Activated CD8-positive, alpha-beta memory T cell treated with anti-CD3 and anti-CD28 coated beads, Interleukin-2, amount 50 U/mL, for 48 hours (primary cell): ENCODE results near the gene GHRH.

Source experiments
- DNase-seq: peaks from one replicate; pipeline ENCODE4 v3.0.0-alpha.2; 2020

The GHRH gene

DNA sequence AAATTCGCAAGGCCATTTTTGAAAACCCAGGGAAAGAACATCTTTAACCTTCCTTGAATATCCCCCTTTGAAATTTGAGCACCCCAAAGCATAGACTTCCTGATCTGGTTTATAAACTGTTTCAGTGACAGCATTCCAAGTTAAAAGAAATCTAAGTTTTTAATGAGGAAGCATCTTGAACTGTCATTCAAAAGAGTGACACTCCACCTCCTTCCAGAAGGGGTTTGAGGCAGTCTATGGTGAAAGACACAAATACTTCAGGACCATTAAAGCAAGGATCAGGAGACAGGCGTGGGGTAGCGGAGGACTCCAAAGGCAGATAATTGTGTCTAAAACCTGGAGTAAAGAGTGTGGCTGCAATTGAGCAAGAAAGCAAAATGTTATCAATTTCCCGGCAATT lies 691 bp downstream of the GHRH start:
- DNase-seq: no peak

DNA sequence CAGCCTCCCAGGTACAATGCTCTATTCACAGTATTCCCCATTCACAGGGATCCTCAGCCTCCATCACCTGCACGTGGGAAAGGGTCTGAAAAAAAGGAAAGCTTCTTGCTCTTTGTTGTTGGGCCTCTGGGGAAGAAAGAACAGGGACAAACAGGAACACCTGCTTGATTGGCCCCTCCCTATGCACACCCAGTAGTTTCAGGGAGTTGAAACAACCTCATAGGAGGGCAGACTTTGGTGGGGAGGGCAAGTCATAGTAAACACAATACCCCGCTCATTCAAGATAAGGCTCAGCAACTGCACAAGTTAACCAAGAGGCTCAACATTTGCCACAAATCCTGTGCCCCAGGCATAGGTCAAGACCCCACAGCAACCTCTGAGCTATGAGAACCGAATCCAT lies 1.7 kb downstream of the GHRH start:
- no peak for DNase-seq

DNA sequence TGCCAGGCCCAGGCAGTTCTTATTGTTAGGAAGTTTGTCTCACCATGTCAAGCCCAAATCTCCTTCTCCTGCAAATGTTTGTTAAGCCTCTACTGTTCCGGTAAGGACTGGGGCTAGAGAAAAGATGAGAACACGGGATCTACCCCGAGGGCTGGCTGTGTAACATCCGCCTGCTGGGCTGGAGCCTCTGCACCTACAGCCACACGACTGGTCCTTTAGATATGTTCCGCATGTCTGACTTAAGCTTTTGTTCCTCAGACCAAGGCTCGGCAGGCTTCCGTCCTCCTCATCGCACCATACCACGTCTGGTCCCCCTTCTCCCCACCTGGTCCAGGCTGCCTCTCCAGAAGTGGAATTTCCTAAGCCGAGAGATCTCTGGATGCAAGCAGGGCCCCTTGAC lies 2.6 kb downstream of the GHRH start:
- DNase-seq: no peak

DNA sequence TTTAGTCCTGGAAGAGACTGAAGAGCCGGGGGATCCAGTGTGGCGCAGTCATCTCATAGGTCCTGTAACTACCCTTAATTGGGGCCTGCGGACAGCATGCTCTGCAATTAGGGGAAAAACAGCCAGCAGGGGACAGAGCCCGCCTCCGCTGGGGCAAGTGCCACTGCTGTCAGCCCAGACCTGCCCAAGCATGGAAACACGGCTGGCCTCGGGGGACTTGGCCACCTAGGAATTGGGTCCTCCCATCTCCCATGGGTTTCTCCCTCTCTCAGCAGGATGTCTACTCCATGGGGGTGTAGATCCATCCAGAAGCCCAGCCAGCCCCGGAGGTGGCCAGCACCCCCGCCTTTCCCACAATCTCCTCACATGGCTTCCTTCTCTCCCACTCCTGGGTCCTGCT lies 3.6 kb downstream of the GHRH start:
- no peak for DNase-seq

DNA sequence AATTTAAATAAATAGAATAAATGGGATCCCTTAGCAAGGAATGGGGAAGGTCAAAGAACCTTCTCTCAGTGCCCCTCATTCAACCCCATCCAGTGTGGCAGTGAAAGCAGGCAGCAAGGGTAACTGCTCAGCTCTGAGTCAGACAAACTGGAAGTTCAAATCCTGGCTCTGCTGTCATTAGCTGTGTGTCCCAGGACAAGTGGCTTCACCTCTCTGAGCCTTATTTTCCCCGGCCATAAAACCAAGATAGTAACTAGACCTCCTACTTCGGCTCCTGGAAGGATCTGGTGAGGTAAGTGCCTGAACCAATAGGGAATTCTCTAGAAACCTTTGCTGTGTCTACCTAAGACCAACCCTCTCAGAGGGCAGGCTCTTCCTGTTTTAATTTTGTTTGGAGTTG lies 4.1 kb downstream of the GHRH start:
- no peak for DNase-seq

DNA sequence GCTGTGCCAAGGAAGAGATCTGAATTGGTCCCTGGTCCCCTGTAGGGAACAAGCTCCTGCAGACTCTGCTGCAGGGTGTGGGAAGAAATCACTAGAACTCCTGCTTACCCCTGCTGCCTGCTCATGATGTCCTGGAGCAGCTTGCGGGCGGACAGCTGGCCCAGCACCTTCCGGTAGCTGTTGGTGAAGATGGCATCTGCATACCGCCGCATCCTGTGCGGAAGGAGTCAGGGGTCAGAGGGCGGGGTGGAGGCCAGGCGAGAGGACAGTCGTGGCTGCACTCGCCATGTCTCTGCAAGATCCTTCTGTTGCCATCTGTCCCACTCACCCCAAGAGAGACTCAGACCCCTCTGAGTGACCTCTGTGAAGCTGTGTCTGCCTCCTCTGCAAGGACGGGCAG lies 5.3 kb downstream of the GHRH start:
- no peak for DNase-seq

DNA sequence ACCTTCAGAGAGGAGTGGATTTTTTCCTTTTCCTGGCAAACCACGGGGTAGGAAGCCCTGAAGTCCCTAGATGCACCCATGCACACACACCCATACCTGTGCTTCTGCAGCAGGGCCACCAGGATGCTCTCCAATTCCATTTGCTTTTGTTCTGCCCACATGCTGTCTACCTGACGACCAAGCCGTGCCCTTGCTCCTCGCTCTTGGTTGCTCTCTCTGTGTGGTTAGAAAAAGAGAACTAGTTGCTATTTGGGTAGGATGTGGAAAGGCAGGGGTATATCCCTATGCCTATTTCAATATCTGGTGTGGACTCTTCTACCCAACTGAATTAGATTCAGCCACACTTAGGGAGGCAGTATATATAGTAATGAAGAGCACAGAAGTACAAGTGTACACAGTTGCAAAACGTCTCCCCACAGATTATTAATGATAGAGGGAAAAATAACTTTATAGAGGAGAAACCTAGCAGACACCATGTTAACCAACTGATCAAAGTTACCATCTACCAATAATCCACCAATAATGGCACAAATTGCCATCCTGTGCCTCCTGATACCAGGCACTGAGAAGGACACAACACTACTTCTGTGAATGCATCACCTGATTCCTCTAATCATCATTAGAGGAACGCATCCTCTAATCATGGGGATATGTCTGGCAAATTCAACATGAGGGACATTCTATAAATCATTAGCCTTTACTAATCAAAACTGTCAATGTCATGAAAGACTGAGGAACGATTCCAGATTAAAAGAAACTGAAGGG lies 7.3 kb downstream of the GHRH start:
- no peak for DNase-seq

DNA sequence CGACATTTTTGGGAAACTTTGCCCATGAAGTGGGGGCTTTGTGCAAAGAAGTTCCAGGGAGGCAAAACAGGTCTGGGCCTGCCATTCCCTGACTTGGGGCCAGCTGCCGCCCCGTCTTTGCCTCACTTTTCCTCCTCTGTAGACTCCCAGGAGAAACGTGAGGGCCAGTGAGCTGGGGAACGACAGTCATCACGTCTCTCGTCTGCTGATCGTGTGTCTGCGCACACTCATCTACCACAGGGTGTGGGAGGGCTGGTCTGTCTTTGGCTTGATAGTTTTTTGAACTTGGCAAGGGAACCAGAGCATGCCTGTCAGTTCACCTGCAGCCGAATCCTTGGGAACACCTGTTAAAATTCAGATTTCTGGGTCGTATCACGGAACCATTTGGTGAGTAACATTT lies 8.5 kb downstream of the GHRH start:
- no peak for DNase-seq

DNA sequence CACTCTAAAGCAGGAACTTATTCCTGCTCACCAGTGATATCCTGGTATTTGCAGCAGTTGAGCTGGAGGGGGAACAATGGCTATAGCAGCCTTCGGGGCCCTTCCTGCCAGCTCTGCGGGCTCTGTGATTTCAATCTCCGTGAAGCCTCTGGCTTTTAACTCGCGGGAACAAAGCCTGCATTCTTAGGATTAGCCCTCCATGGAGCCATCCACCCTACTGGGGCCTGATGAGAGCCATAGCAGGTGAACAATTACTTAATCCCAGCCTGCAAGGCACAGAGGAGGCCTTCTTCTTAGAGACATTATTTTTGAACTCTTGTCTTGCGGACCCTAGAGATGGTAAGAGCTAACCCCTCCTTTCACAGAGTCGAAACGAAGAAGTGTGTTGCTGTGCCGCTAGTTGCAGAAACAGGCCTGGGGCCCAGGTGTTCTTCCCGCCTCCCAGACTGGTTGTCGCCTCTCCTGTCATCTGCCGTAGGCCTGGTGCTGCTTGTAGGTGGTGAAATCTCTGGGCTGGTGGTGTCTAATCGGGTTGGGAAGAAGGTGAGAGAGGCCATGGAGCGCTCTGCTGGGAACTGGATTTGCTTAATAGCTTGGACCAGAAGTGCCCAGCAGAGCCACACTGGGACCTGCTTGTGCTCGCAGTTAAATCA lies 9.7 kb downstream of the GHRH start:
- no peak for DNase-seq

DNA sequence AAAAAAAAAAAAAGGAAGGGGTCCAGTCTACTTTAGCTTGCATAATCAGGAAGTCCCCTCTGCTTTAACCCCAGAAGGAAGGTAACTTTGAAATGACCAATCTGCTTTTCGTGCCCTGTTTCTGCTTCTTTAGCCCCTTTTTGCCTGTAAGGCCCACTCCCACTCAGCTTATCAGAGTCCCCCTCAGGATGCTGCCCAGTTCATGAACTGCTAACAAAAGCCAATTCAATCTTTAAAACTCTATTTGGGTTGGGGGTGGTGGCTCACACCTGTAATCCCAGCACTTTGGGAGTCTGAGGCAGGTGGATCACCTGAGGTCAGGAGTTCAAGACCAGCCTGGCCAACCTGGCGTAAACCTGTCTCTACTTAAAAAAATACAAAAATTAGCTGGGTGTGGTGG lies 12.3 kb downstream of the GHRH start:
- DNase-seq: no peak

DNA sequence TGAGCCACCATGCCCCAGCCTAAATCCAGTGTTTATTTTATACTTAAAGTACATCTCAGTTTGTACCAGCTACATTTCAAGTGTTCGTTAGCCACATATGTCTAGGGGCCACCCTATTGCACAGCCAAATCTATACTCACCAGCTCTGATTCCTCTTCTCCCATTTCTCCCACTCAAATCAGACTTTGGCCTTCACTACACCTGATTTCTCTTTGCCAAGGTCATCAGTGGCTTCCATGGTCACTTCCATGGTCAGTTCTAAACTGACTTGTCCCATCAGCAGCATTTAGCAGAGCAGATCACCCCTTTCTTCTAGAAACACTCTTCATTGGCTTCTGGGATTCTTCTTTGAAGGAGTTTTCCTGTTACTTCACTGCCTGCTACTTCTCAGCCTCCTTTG lies 14.1 kb downstream of the GHRH start:
- no peak for DNase-seq

DNA sequence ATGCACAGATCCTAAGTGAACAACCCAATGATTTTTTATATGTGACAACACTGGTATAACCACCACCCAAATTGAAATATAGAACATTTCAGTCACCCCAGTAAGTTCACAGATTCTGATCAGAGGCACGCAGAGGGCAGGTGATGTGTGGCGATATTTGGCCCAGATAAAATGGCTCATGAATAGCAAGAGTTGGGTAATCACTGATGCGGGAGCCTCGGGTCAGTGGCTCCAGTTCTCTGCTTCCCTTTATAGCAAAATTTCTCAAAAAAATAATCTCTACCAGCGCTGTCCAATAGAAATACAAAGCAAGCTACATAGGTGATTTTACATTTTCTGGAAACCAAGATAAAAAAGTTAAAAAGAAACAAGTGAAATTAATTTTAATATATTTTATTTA lies 14.9 kb downstream of the GHRH start:
- no peak for DNase-seq

DNA sequence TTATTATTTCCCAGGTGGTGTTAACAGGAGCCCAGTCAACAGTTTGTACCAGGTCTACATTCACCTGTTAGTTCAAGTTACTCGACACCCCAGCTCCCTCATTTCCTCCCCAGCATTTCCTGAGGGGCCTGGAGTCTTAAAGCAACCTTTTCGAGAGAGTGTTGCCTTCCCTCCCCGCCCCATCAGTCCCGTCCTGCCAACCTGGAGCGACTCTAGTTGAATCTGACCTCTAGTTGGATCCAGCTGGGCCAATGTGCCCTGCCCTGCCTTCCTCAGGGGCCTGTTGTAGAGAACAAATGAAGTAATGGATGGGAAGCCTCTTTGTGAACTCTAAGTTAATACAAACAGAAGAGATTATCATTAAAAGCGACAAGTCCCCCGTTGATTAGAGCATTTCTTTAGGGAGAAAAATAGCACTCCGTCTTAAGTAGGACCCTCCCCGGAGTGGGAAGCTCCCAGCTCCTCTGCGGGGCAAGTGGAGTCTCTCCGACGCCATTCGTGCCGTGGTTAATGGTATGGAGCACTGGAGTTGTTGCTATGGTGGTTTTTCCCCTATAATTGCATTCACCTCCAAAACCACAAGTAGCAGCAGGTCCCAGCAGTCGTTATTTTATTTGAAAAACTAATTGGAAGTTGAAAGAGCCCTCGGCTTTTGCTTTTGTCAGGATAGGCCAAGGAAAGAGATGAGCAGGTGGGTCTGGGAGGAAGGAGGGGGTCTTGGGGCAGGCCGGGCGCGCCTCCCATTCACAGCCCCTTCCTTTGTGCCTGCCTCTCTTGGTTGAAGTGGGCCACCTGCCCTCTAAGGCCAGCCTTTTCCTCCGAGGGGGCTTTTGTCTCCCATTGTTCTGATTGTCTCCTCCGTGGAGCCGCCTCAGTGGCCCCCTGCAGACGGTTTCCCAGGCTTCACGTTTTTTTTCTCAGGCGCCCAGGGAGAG lies 16.1 kb downstream of the GHRH start:
- DNase-seq: no peak

DNA sequence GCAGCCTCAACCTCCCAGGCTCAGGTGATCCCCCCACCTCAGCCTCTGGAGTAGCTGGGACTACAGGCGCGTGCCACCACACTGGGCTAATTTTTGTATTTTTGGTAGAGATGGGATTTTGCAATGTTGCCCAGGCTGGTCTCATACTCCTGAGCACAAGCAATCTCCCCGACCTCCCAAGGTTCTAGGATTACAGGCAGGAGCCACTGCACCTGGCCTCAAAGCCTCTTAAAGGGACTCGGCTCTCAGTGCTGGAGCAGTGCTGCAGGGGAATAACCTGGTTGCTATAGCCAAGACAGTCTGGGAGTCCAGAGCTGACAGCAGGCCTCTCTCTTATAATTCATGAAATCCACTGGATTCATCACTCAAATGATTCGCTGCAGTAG lies 17.0 kb downstream of the GHRH start:
- DNase-seq: no peak

DNA sequence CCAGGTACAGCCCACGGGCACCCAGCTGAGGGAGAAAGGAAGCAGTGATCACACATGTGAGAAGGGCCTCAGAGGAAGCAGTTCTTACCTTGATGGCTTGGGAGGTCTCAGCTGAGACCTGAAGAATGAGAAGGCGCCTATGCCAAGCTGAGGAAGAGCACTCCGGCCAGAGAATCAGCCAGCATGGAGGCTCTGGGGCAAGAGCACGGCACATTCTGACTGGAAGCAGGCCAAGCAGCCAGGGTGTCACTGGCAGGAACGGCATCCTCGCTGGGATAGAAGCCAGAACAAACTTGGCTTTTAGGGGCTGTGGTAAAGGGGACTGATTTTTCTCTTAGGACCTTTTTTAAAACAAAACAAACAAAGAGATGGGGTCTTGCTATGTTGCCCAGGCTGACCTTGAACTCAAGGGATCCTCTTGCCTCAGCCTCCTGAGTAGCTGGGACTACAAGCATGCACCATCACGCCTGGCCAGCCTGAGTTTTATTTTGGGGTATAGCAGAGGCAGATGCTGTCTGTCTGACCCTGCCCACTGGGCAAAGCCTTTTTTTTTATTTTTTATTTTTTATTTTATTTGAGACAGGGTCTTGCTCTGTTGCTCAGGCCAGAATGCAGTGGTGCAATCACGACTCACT lies 17.6 kb downstream of the GHRH start:
- DNase-seq: no peak

DNA sequence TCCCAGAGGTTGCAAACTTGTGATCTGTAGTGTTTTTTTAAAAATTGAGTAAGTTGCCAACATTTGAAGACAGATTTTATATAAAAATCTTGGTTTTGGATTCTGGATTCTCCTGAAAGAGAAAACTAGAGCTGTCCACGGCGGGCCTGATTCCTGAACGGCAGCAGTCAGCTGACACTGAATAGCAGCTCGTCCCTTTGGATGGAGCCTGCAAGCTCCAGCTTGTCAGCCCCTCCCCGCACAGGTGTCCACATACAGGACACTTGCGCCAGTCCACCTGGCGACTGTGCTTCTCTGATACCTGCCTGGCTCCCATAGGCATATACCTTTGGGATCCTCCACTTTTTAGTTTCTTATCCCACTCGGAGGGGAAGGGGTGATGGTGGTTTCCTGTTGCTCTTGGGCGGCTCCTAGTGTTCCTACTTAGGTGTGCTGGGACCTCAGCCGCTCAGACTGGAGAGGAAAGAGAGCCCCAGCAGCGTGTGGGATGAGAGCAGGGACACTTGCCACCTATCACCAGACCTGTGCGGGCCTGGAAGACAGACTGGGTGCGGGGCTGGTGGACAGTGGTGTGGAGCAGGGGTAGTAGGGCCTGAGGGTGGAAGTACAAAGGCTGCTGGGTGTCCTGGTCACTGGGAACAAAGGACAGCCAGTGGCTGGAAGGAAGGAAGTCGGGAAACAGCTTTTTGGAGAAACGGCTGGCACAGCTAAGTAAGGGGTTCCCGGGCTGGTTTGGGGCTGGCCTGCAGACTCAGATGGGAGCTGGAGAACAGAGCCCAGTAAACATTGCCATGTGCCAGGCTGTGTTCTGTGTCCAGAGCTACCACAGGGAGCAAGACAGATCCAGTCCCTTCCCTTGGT lies 18.3 kb downstream of the GHRH start:
- no peak for DNase-seq

DNA sequence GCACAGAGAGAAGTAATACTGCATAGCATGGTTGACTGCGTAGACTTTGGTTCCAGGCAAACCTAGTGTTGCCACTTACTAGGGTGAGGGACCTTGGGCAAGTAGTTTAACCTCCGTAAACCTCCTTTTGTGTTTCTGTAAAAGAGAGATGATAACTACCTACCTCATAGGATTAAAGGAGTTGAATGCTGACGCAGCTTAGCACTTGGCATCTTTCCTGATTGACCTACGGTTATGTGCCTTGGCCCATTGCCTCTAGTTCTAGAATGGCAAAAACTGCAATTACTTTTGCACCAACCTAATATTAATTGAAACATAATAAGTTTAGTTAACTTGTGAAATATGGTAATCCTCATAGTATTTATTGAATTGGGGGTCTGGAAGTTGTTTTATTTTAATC lies 19.1 kb downstream of the GHRH start:
- no peak for DNase-seq

DNA sequence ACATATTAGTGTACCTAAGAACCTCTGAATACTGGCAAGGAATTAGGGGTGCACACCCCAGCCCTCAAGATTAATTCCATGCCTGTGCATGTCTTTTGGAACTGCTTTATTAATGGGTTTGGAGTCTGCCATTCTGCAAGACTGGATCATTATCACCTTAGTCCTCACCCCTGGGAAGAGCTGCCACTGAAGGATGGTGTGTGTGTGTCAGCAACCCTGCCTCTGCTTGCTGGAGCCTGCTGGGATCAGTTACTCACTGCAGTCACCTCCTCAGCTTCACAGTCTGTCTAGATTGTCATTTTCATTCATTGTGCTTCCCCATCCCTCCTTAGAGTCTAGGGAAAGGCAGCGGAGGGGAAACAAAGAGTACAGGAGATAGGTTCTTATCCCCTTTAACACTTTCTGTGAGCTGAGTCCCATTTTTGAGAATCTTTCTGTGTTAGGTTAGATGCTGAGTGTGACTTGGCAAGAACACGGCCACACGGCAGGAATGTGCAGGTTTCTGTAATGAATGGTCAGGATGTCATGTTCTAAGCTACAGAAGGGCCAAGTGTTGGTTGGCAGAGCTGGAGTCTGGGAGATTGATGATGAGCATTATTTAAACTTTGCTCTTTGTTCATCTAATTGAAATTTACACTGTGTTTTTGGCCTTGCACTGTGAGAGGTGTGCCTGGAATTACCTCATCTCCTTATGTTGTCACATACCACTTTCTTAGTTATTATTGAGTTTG lies 21.1 kb downstream of the GHRH start:
- no peak for DNase-seq

DNA sequence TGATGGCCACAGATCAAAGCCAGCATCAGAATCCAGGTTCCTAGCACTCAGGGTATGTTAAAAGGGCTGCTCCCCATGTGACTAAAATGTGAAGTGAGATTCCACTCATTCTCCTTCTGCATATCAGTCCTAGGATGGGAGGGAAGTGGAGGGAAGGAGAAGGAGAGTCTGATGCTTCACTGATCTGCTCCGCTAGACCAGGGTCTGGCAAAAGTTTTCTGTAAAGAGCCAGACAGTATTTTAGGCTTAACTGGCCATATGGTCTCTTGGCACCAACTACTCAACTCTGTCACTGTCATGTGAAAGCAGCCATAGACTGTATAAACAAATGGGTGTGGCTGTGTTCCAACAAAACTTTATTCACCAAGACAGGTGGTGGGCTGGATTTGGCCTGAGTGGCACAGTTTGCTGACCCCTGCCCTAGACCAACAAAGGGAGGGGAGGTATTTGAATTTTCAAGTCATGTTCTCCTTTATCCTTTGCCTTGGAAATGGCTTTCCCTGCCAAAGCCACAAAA lies 22.6 kb downstream of the GHRH start:
- no peak for DNase-seq

DNA sequence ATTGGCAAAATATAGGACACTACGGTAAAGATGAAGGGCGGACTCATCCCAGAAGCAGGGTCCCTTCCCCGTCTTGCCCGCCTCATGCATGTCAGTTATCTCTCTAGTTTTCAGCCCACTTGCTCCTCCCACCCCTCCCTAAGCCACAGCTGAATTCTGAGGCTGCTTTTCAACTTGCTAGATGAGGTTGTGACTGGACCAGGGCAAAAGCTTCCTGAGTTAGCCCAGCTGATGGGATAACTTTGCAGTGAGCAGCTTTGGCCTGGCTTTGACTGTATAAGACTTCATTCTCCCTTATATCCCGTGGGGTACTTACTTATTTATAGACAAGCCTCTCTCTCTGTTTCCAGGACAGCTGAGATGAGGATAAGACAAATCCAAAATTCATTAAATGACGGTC lies 23.2 kb downstream of the GHRH start:
- no peak for DNase-seq

DNA sequence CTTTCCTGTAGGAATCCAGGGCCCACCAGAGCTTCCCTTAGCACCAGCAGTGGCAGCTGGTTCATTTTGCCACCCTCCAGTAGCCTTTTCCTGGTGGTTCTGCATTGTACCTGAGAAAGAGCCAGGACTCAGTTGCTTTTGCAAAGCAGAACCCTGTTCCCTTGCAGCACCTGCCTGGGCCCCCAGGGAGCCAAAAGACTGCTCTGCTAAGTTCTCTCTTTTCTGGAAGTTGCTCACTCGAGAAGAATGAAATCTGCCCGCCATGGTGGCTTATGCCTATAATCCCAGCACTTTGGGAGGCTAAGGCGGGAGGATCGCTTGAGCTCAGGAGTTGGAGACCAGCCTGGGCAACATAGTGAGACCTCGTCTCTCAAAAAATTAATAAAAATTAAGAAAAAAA lies 24.0 kb downstream of the GHRH start:
- DNase-seq: no peak
